Heart right ventricle (tissue), 16 donors: ENCODE data around the gene STIM2. TPM values are rescaled to one million over a fixed set of nuclear protein-coding genes. Genes with fewer than 3 reads are reported as not detected.

Experiments
- ATAC-seq, 8 donors: fragments of 200-7000 bp; cut with Tn5 transposase; one replicate each; pipeline ENCODE4 v1.9.1; 2020; ENCODE audit warnings: mild to moderate bottlenecking in 8 of 8, moderate library complexity in 8 of 8, moderate number of reproducible peaks in 1 of 8
- DNase-seq, 2 donors: peaks; one replicate each; pipeline ENCODE4 v3.0.0-alpha.2; 2020
- H3K27ac ChIP-seq, 10 donors: fragments of 200-600 bp; sonication (generic) in 2 of 10; one replicate each; pipeline versions ENCODE4 v1.5.0 to v1.8.0; 2020 to 2022; ENCODE audit warnings: mild to moderate bottlenecking in 3 of 10
- H3K27me3 ChIP-seq, 7 donors: fragments of 200-600 bp; one replicate each; pipeline ENCODE4 v1.8.0; 2021 to 2022; ENCODE audit warnings: mild to moderate bottlenecking in 2 of 7
- H3K36me3 ChIP-seq, 9 donors: fragments of 200-600 bp; sonication (generic) in 1 of 9; one replicate each; pipeline versions ENCODE4 v1.5.0 to v1.8.0; 2020 to 2022; ENCODE audit warnings: mild to moderate bottlenecking in 2 of 9
- H3K4me1 ChIP-seq, 9 donors: fragments of 200-600 bp; sonication (generic) in 1 of 9; one replicate each; pipeline versions ENCODE4 v1.5.0 to v1.8.0; 2020 to 2022; ENCODE audit warnings: mild to moderate bottlenecking in 4 of 9
- H3K4me3 ChIP-seq, 10 donors: fragments of 200-600 bp; sonication (generic) in 2 of 10; one replicate each; pipeline versions ENCODE4 v1.5.0 to v1.8.0; 2020 to 2022; ENCODE audit warnings: mild to moderate bottlenecking in 7 of 10, moderate library complexity in 2 of 10
- H3K9me3 ChIP-seq, 11 donors: fragments of 200-600 bp in 10 of 11; sonication (generic) in 2 of 11; one replicate each; pipeline versions ENCODE4 v1.5.0 to v1.8.0; 2013 to 2022; ENCODE audit warnings: mild to moderate bottlenecking in 2 of 11, control low read depth in 1 of 11, moderate library complexity in 1 of 11
- WGBS, 2 donors: extraction: QIAGEN DNeasy Blood & Tissue Kit; methylation state at CpG; one replicate each; pipeline ENCODE4 v1.1.7; 2013; ENCODE audit warnings: inconsistent platforms in 1 of 2; 5-methylcytosine and 5-hydroxymethylcytosine counted together
- intact Hi-C, 10 donors: fragments of 100-400 bp; cut with DNase I; formaldehyde crosslinking; loops; one replicate each; pipeline versions ENCODE4 v1.11.1 to v1.14.2; 2022
- polyA plus RNA-seq, 2 donors: library from polyadenylated mRNA; stranded (reverse); fragments of 200-250 nt; gene quantifications; one replicate each; pipeline ENCODE4 v1.2.3, GENCODE V29; 2013
- total RNA-seq, 10 donors: library from RNA; stranded (reverse); fragmentation: NEBNext Ultra II Directional in 3 of 10; extraction: Animal tissue kit (Norgen Biotek cat#: 25700) in 3 of 10; gene quantifications; one replicate each; pipeline versions ENCODE4 v1.2.1 to v1.2.4, GENCODE V29; 2021 to 2023
- TF ChIP-seq, protein P1 (sequence below), 9 donors: fragments of 200-600 bp; sonication (generic) in 2 of 9; IDR thresholded peaks; one replicate each; pipeline versions ENCODE4 v1.5.0 to v1.8.0; 2021 to 2022; ENCODE audit warnings: antibody characterized with exemption in 9 of 9, mild to moderate bottlenecking in 5 of 9, moderate library complexity in 1 of 9
- donor health status: Arrhythmogenic right ventricular cardiomyopathy.
- donor health status: ischemic (EF 13 %, LVEDD 7.1; RV severe dilation, severe dysfunction).
- donor health status: healthy with polysubstance abuse.
- donor health status: DM: no; HTN: yes; CAD: no.
- donor health status: DM: no; HTN: no; CAD: no.
- donor health status: ischemic (EF 25% LVEDD 6.9; RV normal size, moderate dysfunction).
- donor health status: ischemic (EF 25% LVEDD 5.7; RV mildly dilated, moderate dysfunction).
- donor health status: healthy.
- donor health status: DM: yes; HTN: yes; CAD: no.
- donor health status: Ischemic cardiomyopathy.
- donor health status: ischemic (EF 35%, LVEDD 5.7; RV mildly dilated, moderate dysfunction).
- donor health status: nonischemic (EF 11% LVEDD 7.7; RV severe dilation, severe dysfunction).
- donor health status: DM: yes; HTN: yes; CAD: no.
- donor health status: PGD.
- donor health status: ischemic (EF 29% LVEDD 5.4; RV normal size, mild dysfunction).
- donor health status: nonischemic (EF 23%, LVEDD 6.1; RV moderate dilation, normal function).

The STIM2 gene
- total and polyA plus RNA-seq, 12 donors = 5.2 to 13.5 (median 9.6) TPM

DNA sequence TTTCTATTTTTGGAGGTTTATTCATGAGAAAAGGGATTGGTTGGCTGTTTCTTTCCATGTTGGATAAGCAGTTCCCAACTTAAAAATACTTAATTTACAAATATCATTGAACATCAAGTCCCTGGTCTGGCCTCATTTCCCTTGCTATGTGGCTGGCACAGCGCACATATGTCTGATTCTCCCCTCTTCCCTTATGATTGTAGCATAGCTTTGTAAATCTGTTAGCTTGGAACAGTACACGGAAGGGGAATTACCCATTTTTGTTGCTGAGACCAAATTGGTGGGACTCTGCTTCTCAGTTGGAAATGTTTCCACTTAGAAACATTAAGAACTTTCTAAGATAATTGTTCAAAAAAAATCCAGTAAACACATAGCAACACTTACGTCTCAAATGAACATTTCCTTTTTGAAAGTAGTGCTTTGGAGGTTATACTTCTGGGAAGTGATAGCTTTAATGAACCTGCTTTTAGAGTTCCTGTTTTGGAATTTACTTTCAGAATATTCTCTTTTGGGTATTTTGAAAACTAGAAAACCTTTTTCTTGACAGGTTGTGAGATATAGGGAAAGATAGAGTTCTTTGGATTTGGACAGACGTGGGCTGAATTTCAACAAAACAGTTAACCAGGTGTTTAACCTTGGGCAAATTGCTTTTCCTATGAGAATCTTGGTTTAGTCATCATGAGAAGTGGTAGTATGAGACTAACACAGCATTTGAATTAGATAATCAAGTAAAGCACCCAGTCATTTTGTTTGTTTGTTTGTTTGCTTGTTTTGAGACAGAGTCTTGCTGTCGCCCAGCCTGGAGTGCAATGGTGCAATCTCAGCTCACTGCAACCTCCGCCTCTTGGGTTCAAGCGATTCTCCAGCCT, 47.3 kb downstream of the STIM2 start:
- H3K27me3 ChIP-seq = no peaks in the 10 kb centered on the region
- peak in 4 of 8 donors; percentile 28 to 71 (median 42) for ATAC-seq
- H3K27ac ChIP-seq = peak overlapping the region in 9 of 10 donors; percentile 13 to 71 (median 29)
- peaks cover 0 to 42% (median 14%) of the 10 kb centered on the region in 9 donors for H3K4me1 ChIP-seq
- intact Hi-C loops = no loop called here
- no peaks in the 10 kb centered on the region for H3K36me3 ChIP-seq
- no peaks in the 10 kb centered on the region for H3K9me3 ChIP-seq
- TF ChIP-seq, protein P1, sequence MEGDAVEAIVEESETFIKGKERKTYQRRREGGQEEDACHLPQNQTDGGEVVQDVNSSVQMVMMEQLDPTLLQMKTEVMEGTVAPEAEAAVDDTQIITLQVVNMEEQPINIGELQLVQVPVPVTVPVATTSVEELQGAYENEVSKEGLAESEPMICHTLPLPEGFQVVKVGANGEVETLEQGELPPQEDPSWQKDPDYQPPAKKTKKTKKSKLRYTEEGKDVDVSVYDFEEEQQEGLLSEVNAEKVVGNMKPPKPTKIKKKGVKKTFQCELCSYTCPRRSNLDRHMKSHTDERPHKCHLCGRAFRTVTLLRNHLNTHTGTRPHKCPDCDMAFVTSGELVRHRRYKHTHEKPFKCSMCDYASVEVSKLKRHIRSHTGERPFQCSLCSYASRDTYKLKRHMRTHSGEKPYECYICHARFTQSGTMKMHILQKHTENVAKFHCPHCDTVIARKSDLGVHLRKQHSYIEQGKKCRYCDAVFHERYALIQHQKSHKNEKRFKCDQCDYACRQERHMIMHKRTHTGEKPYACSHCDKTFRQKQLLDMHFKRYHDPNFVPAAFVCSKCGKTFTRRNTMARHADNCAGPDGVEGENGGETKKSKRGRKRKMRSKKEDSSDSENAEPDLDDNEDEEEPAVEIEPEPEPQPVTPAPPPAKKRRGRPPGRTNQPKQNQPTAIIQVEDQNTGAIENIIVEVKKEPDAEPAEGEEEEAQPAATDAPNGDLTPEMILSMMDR (IDR thresholded peaks at IDR 0.05) = no peak
- WGBS, 2 donors = 72 to 75% methylated on average over 7 of the region's 7 CpGs
- H3K4me3 ChIP-seq = peak overlapping the region in 4 of 10 donors; percentile 5 to 18 (median 14)
- DNase-seq = no peak

GRCh38 chr4:26909369-26909768, 48.7 kb downstream of the STIM2 start:
- WGBS, 2 donors = 83 to 86% methylated on average over 5 of the region's 5 CpGs
- no peaks in the 10 kb centered on the region for H3K9me3 ChIP-seq
- TF ChIP-seq, protein P1 (IDR thresholded peaks at IDR 0.05) = no peak
- no peak for DNase-seq
- H3K27me3 ChIP-seq = no peaks in the 10 kb centered on the region
- ATAC-seq = no peak
- intact Hi-C loops = no loop called here
- H3K4me1 ChIP-seq = peaks cover 0 to 49% (median 14%) of the 10 kb centered on the region in 9 donors
- H3K27ac ChIP-seq = no peak overlapping the region
- H3K4me3 ChIP-seq = no peak overlapping the region
- no peaks in the 10 kb centered on the region for H3K36me3 ChIP-seq

- H3K27me3 ChIP-seq = no peaks in the 10 kb centered on the region
- ATAC-seq = no peak
Observed at GRCh38 chr4:26911254-26911653, 50.6 kb downstream of the STIM2 start.

GRCh38 chr4:26912069-26912468, 51.4 kb downstream of the STIM2 start:
- Histone ChIP-seq H3K9me3 (no peaks in the 10 kb centered on the region), H3K4me3 (no peak overlapping the region), H3K36me3 (no peaks in the 10 kb centered on the region), H3K27ac (no peak overlapping the region), H3K4me1 (peaks cover 0 to 61% (median 23%) of the 10 kb centered on the region in 9 donors), H3K27me3 (no peaks in the 10 kb centered on the region)
- intact Hi-C loops = loop anchor here in 1 of 10 donors (10.0 kb wide), 1 partner anchor 173 kb away; no protein-coding TSS in a partner anchor
- ATAC-seq (no peak), DNase-seq (no peak)
- 96 to 98% methylated on average over 6 of the region's 6 CpGs for WGBS, 2 donors
- TF ChIP-seq, protein P1 (IDR thresholded peaks at IDR 0.05) = no peak

More at GRCh38 chr4:26911254-26911653, 50.6 kb downstream of the STIM2 start:
- Histone ChIP-seq H3K36me3 (no peaks in the 10 kb centered on the region), H3K27ac (no peak overlapping the region), H3K4me3 (no peak overlapping the region), H3K4me1 (peaks cover 0 to 60% (median 22%) of the 10 kb centered on the region in 9 donors), H3K9me3 (no peaks in the 10 kb centered on the region)
- TF ChIP-seq, protein P1 (IDR thresholded peaks at IDR 0.05) = no peak
- intact Hi-C loops = loop anchor here in 1 of 10 donors (10.0 kb wide), 1 partner anchor 174 kb away; no protein-coding TSS in a partner anchor
- DNase-seq = no peak
